Smooth muscle cell (in vitro differentiated cells): Measurements from ENCODE around the gene SLC38A10. TPM values are rescaled to one million over a fixed set of nuclear protein-coding genes. Genes with fewer than 3 reads are reported as not detected.

Experiments
- DNase-seq: peaks from one replicate; lab custom pipeline; 2025; ENCODE audit not compliant: unreplicated experiment; lab: John Stamatoyannopoulos, UW
- H2AFZ ChIP-seq: fragments of 200-600 bp; sonication (generic); 2 replicates; pipeline ENCODE4 v1.6.0; 2016; ENCODE audit warnings: antibody characterized with exemption, low read depth, mild to moderate bottlenecking
- H3F3A ChIP-seq: fragments of 200-600 bp; sonication (generic); 2 replicates; pipeline ENCODE4 v1.6.0; 2017; ENCODE audit warnings: antibody characterized with exemption, low read depth
- H3K27ac ChIP-seq: fragments of 200-600 bp; sonication (generic); 2 replicates; pipeline ENCODE4 v1.5.1; 2016; ENCODE audit warnings: low read depth, mild to moderate bottlenecking
- H3K27me3 ChIP-seq: fragments of 200-600 bp; sonication (generic); 2 replicates; pipeline ENCODE4 v1.6.1; 2016; ENCODE audit warnings: low read depth, mild to moderate bottlenecking
- H3K36me3 ChIP-seq: fragments of 200-600 bp; sonication (generic); 2 replicates; pipeline ENCODE4 v1.5.1; 2016; ENCODE audit warnings: low read depth
- H3K4me1 ChIP-seq: fragments of 200-600 bp; sonication (generic); 2 replicates; pipeline ENCODE4 v1.5.1; 2016; ENCODE audit warnings: low read depth
- H3K4me2 ChIP-seq: fragments of 200-600 bp; sonication (generic); 2 replicates; pipeline ENCODE4 v1.6.0; 2016; ENCODE audit warnings: mild to moderate bottlenecking
- H3K4me3 ChIP-seq: fragments of 200-600 bp; sonication (generic); 2 replicates; pipeline ENCODE4 v1.5.1; 2016; ENCODE audit warnings: mild to moderate bottlenecking
- H3K79me2 ChIP-seq: fragments of 200-600 bp; sonication (generic); 2 replicates; pipeline ENCODE4 v1.6.0; 2016; ENCODE audit warnings: low read depth, mild to moderate bottlenecking
- H3K9ac ChIP-seq: fragments of 200-600 bp; sonication (generic); 2 replicates; pipeline ENCODE4 v1.6.0; 2016; ENCODE audit warnings: low read depth
- H3K9me3 ChIP-seq: fragments of 200-600 bp; sonication (generic); replicated peaks from 2 replicates; pipeline ENCODE4 v1.5.1; 2016; ENCODE audit warnings: low read depth
- H4K20me1 ChIP-seq: fragments of 200-600 bp; sonication (generic); 2 replicates; pipeline ENCODE4 v1.6.0; 2016; ENCODE audit warnings: low read depth
- WGBS: methylation state at CpG from one replicate; pipeline ENCODE4 v1.1.7; 2016; ENCODE audit warnings: low lambda C conversion rate; 5-methylcytosine and 5-hydroxymethylcytosine counted together
- polyA plus RNA-seq: library from polyadenylated mRNA; unstranded; fragments of >200 nt; fragmentation: Nextera tagmentation; extraction: Ambion mirVana; gene quantifications from 2 replicates; pipeline ENCODE4 v1.2.1, GENCODE V29; 2016
- total RNA-seq: library from RNA; depleted of rRNA; stranded (reverse); fragments of >200 nt; gene quantifications from 2 replicates; pipeline ENCODE4 v1.2.3, GENCODE V29; 2014
- TF ChIP-seq, protein P1 (sequence below): fragments of 200-600 bp; sonication (generic); IDR thresholded peaks from 2 replicates; pipeline ENCODE4 v1.5.1; 2017; ENCODE audit warnings: borderline replicate concordance, mild to moderate bottlenecking, antibody characterized with exemption; ENCODE audit not compliant: insufficient read depth, poor library complexity, severe bottlenecking

SLC38A10 gene
- total and polyA plus RNA-seq, 2 experiments from 2014 or later, result 61.6 to 97.1 TPM

DNA sequence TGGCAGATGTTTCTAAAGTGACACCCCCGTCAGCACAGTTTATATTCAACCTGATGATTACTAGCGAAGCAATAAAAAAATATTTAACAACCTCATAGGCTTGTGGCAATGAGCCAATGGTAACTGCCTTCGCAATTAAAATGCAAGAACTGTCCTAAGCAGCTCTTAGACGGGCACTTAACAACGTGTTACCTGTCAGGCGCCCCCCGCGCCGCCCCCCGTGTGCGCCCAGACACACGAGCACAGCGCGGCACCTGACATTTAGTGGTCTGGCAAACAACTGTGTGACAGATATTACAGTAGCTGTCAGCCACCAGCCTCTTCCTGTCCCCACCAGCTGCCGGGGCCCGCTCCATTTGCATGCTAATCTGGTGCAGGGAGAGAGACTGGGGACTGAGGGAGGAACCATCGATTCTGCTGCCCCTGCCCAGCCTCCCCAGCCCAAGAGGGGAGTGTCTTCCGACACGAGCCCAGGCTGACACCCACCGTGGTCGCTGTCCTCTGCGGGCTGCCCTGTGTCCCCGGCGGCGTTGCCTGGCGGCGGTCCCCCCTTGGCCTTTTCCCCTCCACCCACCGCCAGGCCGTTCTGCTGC, 43.3 kb downstream of the SLC38A10 start:
- peaks cover 23% of the 10 kb centered on the region for H4K20me1 ChIP-seq

DNA sequence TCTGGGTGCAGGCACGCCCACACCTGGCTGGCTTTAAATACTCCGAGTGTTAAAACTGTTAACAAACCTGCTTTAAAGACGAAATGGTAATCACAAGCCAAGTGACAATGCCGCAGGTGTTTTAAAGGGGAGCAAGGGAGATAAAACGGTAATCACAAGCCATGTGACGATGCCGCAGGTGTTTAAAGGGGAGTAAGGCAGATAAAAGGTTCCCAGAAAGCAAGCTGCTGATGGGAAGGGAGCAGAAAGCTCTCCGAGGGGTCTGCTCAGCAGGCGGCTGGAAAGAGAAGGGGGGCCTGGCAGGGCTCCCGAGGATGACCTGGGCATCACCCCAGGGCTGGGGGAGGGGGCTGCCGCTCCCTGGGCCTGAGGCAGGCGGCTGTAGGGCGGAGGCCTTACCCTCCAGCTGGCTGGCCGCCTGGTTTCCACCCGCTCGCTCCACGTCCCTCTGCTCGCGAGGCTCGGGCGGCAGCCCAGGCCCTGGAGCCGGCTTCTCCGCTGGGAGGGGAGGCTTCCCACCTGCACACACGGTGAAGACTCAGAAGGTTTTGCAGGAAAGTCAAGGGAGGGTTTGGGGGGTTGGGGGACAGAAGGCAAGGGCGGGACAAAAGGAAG, 43.9 kb downstream of the SLC38A10 start:
- TF ChIP-seq, protein P1, sequence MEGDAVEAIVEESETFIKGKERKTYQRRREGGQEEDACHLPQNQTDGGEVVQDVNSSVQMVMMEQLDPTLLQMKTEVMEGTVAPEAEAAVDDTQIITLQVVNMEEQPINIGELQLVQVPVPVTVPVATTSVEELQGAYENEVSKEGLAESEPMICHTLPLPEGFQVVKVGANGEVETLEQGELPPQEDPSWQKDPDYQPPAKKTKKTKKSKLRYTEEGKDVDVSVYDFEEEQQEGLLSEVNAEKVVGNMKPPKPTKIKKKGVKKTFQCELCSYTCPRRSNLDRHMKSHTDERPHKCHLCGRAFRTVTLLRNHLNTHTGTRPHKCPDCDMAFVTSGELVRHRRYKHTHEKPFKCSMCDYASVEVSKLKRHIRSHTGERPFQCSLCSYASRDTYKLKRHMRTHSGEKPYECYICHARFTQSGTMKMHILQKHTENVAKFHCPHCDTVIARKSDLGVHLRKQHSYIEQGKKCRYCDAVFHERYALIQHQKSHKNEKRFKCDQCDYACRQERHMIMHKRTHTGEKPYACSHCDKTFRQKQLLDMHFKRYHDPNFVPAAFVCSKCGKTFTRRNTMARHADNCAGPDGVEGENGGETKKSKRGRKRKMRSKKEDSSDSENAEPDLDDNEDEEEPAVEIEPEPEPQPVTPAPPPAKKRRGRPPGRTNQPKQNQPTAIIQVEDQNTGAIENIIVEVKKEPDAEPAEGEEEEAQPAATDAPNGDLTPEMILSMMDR, result no peak
- no peak for DNase-seq
- H3K9ac ChIP-seq, result no peak overlapping the region
- H3K4me2 ChIP-seq, result no peak overlapping the region
- no peaks in the 10 kb centered on the region for H3K9me3 ChIP-seq
- WGBS, result 94% methylated on average over 25 of the region's 25 CpGs
- H3K36me3 ChIP-seq, result no peaks in the 10 kb centered on the region
- H2AFZ ChIP-seq, result no peak overlapping the region
- H3K4me3 ChIP-seq, result no peak overlapping the region
- H3K79me2 ChIP-seq, result no peaks in the 10 kb centered on the region
- H3K4me1 ChIP-seq, result no peaks in the 10 kb centered on the region
- H4K20me1 ChIP-seq, result peaks cover 23% of the 10 kb centered on the region
- no peaks in the 10 kb centered on the region for H3K27me3 ChIP-seq
- no peak overlapping the region for H3K27ac ChIP-seq
- no peaks in the 10 kb centered on the region for H3F3A ChIP-seq

More for the DNA sequence above, 43.3 kb downstream of the SLC38A10 start:
- Histone ChIP-seq H3K4me1 (no peaks in the 10 kb centered on the region), H3F3A (no peaks in the 10 kb centered on the region), H3K9ac (no peak overlapping the region), H3K79me2 (no peaks in the 10 kb centered on the region), H3K36me3 (no peaks in the 10 kb centered on the region), H3K27ac (no peak overlapping the region), H3K27me3 (no peaks in the 10 kb centered on the region), H3K4me2 (no peak overlapping the region), H3K4me3 (no peak overlapping the region), H3K9me3 (no peaks in the 10 kb centered on the region), H2AFZ (no peak overlapping the region)
- DNase-seq, result no peak
- 92% methylated on average over 29 of the region's 29 CpGs for WGBS
- TF ChIP-seq, protein P1, result no peak

DNA sequence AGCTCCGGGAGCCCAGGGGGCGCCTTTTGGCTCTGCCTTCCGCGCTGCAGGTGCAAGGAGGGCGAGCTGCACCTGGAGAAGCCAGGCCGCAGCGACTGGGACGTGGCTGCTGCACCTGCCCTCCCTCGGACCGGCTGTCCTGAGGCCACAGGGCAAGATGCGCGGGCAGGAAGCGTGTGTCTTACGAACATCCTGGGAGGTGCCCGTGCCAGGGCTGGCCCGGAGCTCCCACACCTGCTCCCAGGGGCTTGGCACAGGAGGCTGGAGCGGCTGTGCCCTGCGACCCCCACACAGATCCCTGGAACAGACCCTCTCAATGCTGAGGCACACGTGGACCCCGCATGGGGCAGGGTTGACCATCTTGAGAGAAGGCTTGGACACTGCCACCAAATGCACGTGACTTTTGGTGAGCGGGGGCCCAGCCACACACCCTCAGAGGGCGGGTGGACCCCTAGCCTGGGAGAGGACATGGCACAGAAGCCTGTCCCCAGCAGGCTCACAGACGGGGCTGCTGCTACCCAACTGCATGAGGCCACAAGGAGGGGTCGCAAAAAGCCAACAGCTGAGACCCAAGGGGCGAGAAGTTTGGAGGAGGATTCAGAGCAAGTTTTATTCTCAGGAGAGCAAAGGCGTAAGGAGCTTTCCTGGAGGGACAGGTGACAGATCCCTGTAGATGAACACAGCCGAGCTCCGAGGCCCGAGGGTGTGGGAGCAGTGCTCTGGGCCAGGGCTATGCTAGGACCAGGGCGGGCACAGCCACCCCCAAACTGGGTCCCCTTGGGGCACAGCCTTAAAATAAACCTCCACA, 44.6 kb downstream of the SLC38A10 start:
- WGBS, result 96% methylated on average over 31 of the region's 31 CpGs
- TF ChIP-seq, protein P1, result no peak
- Histone ChIP-seq H3K4me1 (no peaks in the 10 kb centered on the region), H3K4me3 (no peak overlapping the region), H3F3A (no peaks in the 10 kb centered on the region), H3K9me3 (no peaks in the 10 kb centered on the region), H3K27ac (no peak overlapping the region), H2AFZ (no peak overlapping the region), H3K79me2 (no peaks in the 10 kb centered on the region), H3K27me3 (no peaks in the 10 kb centered on the region), H3K4me2 (no peak overlapping the region), H3K9ac (no peak overlapping the region), H3K36me3 (no peaks in the 10 kb centered on the region), H4K20me1 (peaks cover 21% of the 10 kb centered on the region)
- no peak for DNase-seq
